Measurements from ENCODE around the gene ACP7.

- no peak for TF ChIP-seq SNAI2 (CRISPR knock-in tag; IDR thresholded peaks at IDR 0.05)
- no peak for TF ChIP-seq POU6F1 (CRISPR knock-in tag; IDR thresholded peaks at IDR 0.05; ENCODE audit: borderline replicate concordance, low read depth)
- no peak for TF ChIP-seq ZNF8 (CRISPR knock-in tag; IDR thresholded peaks at IDR 0.05)
- TF ChIP-seq TCF4 (CRISPR knock-in tag; IDR thresholded peaks at IDR 0.05; ENCODE audit: borderline replicate concordance) = no peak
- TF ChIP-seq ARNTL (CRISPR knock-in tag; IDR thresholded peaks at IDR 0.05; ENCODE audit: borderline replicate concordance, low read depth) = no peak
- TF ChIP-seq CREB5 (CRISPR knock-in tag; IDR thresholded peaks at IDR 0.05; ENCODE audit: low read depth) = no peak
- no peak for TF ChIP-seq TOX (CRISPR knock-in tag; IDR thresholded peaks at IDR 0.05; ENCODE audit: borderline replicate concordance)
- TF ChIP-seq RARB (CRISPR knock-in tag; IDR thresholded peaks at IDR 0.05) = no peak
- TF ChIP-seq ZNF565 (CRISPR knock-in tag; conservative IDR thresholded peaks at IDR 0.05; ENCODE audit: low read depth) = no peak
Measured at GRCh38 chr19:39110263-39110967, 26.2 kb downstream of the ACP7 start.
